SU-DHL-6 (cell line): Measurements from ENCODE around the gene KCTD8.

ENCODE experiments used
- H2AFZ ChIP-seq: fragments of 200-600 bp; sonication (generic); 2 replicates; pipeline ENCODE4 v1.6.1; 2014; ENCODE audit warnings: low read depth, mild to moderate bottlenecking, moderate library complexity, mixed read lengths, antibody characterized with exemption, low read length; ENCODE audit not compliant: severe bottlenecking
- H3F3A ChIP-seq: fragments of 200-600 bp; shearing (Covaris generic); 2 replicates; pipeline ENCODE4 v1.6.0; 2016; ENCODE audit warnings: antibody characterized with exemption, mild to moderate bottlenecking; ENCODE audit not compliant: insufficient read depth
- H3K27ac ChIP-seq: fragments of 200-600 bp; sonication (generic); 2 replicates; pipeline ENCODE4 v1.5.1; 2016; ENCODE audit warnings: low read depth, mild to moderate bottlenecking, low read length, moderate library complexity, mixed read lengths
- H3K27me3 ChIP-seq: fragments of 200-600 bp; sonication (generic), shearing (Covaris generic); 2 replicates; pipeline ENCODE4 v1.6.0; 2014; ENCODE audit warnings: mild to moderate bottlenecking, low read length
- H3K36me3 ChIP-seq: fragments of 200-600 bp; sonication (generic); 2 replicates; pipeline ENCODE4 v1.6.1; 2014; ENCODE audit warnings: mild to moderate bottlenecking, low read length, mixed read lengths
- H3K4me2 ChIP-seq: fragments of 300-600, 200-600 bp; shearing (Covaris generic), sonication (generic); 2 replicates; pipeline ENCODE4 v1.6.0; 2014; ENCODE audit warnings: low read length, low read depth, mild to moderate bottlenecking; ENCODE audit not compliant: poor library complexity, severe bottlenecking
- H3K4me3 ChIP-seq: fragments of 200-600 bp; sonication (generic); 2 replicates; pipeline ENCODE4 v1.5.1; 2014; ENCODE audit warnings: antibody characterized with exemption, low read length, mild to moderate bottlenecking, mixed read lengths; ENCODE audit not compliant: insufficient read depth, poor library complexity, severe bottlenecking
- H3K79me2 ChIP-seq: fragments of 200-600 bp; sonication (generic); 2 replicates; pipeline ENCODE4 v1.6.1; 2014; ENCODE audit warnings: mild to moderate bottlenecking, low read length, moderate library complexity; ENCODE audit not compliant: insufficient read depth
- H3K9ac ChIP-seq: fragments of 200-600 bp; sonication (generic); 2 replicates; pipeline ENCODE4 v1.7.0; 2014; ENCODE audit warnings: mild to moderate bottlenecking, low read length
- H3K9me2 ChIP-seq: fragments of 200-600 bp; sonication (generic); replicated peaks from 2 replicates; pipeline ENCODE4 v1.6.1; 2014; ENCODE audit warnings: low read length; ENCODE audit not compliant: insufficient read depth
- H3K9me3 ChIP-seq: fragments of 200-600 bp; sonication (generic); 2 replicates; pipeline ENCODE4 v1.6.1; 2014; ENCODE audit warnings: low read length, mixed read lengths; ENCODE audit not compliant: insufficient read depth
- H4K20me1 ChIP-seq: fragments of 200-600 bp; sonication (generic); 2 replicates; pipeline ENCODE4 v1.6.1; 2014; ENCODE audit warnings: low read depth, mild to moderate bottlenecking, antibody characterized with exemption, low read length, moderate library complexity, mixed read lengths
- CTCF ChIP-seq: fragments of 200-600 bp; sonication (generic); IDR thresholded peaks from one replicate; pipeline ENCODE4 v1.5.1; 2017; ENCODE audit warnings: antibody characterized with exemption, mild to moderate bottlenecking, low read length, moderate library complexity; ENCODE audit not compliant: insufficient read depth, poor library complexity, severe bottlenecking
- EZH2phosphoT487 ChIP-seq: fragments of 200-600 bp; sonication (generic), shearing (Covaris generic); conservative IDR thresholded peaks from 2 replicates; pipeline ENCODE4 v1.6.1; 2018; ENCODE audit warnings: mild to moderate bottlenecking, antibody characterized with exemption, low read length, moderate library complexity, mixed read lengths

Gene KCTD8

GRCh38 chr4:44487341-44487740 is 38.7 kb upstream of the KCTD8 start:
- Histone ChIP-seq H3F3A (no peaks in the 10 kb centered on the region), H2AFZ (no peak overlapping the region), H3K79me2 (no peaks in the 10 kb centered on the region), H4K20me1 (no peaks in the 10 kb centered on the region), H3K4me2 (no peak overlapping the region), H3K27ac (no peak overlapping the region), H3K4me3 (no peak overlapping the region), H3K9me2 (no peaks in the 10 kb centered on the region), H3K36me3 (no peaks in the 10 kb centered on the region), H3K9me3 (peaks cover 7% of the 10 kb centered on the region; the same call in 1 of the 2 replicates), H3K27me3 (no peaks in the 10 kb centered on the region), H3K9ac (no peak overlapping the region)
- TF ChIP-seq EZH2phosphoT487: no peak
- TF ChIP-seq CTCF: no peak

- Histone ChIP-seq H3K4me3 (no peak overlapping the region), H3K9me2 (no peaks in the 10 kb centered on the region), H3K27me3 (no peaks in the 10 kb centered on the region), H3K9ac (no peak overlapping the region), H4K20me1 (no peaks in the 10 kb centered on the region), H3K36me3 (no peaks in the 10 kb centered on the region), H3K9me3 (no peaks in the 10 kb centered on the region), H3K4me2 (no peak overlapping the region), H3F3A (no peaks in the 10 kb centered on the region), H3K27ac (no peak overlapping the region), H3K79me2 (no peaks in the 10 kb centered on the region), H2AFZ (no peak overlapping the region)
- TF ChIP-seq EZH2phosphoT487: no peak
- no peak for TF ChIP-seq CTCF
Observed at GRCh38 chr4:44479731-44480130, 31.1 kb upstream of the KCTD8 start.

GRCh38 chr4:44462259-44462658 is 13.7 kb upstream of the KCTD8 start:
- no peaks in the 10 kb centered on the region for H3F3A ChIP-seq
- H3K9me2 ChIP-seq: no peaks in the 10 kb centered on the region
- no peak overlapping the region for H2AFZ ChIP-seq
- no peak overlapping the region for H3K9ac ChIP-seq
- H4K20me1 ChIP-seq: no peaks in the 10 kb centered on the region
- no peak overlapping the region for H3K4me3 ChIP-seq
- H3K9me3 ChIP-seq: no peaks in the 10 kb centered on the region
- no peaks in the 10 kb centered on the region for H3K36me3 ChIP-seq
- H3K79me2 ChIP-seq: no peaks in the 10 kb centered on the region
- TF ChIP-seq EZH2phosphoT487 (no peak), CTCF (no peak)
- no peak overlapping the region for H3K4me2 ChIP-seq
- H3K27me3 ChIP-seq: no peaks in the 10 kb centered on the region
- no peak overlapping the region for H3K27ac ChIP-seq
